ENCODE measurements around the gene OR56A1. TPM values are rescaled to one million over a fixed set of nuclear protein-coding genes. Genes with fewer than 3 reads are reported as not detected.
"Not testable (repeated sequence)": the region's sequence is repeated elsewhere in the genome, so short reads cannot be mapped to it uniquely, and the experiment has no call there.

Gene OR56A1, protein sequence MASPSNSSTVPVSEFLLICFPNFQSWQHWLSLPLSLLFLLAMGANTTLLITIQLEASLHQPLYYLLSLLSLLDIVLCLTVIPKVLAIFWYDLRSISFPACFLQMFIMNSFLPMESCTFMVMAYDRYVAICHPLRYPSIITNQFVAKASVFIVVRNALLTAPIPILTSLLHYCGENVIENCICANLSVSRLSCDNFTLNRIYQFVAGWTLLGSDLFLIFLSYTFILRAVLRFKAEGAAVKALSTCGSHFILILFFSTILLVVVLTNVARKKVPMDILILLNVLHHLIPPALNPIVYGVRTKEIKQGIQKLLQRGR
- polyA plus RNA-seq: 0.01 TPM
- long read RNA-seq, donor 1: 0 reads
- long read RNA-seq, donor 2: 0 reads
- long read RNA-seq, donor 3: 0 reads
- long read RNA-seq, donor 4: 0 reads
- long read RNA-seq, donor 5: 0 reads
- long read RNA-seq, donor 6: 0 reads
- long read RNA-seq, donor 7: 0 reads
- long read RNA-seq, donor 8: 0 reads
- long read RNA-seq, donor 9: 0 reads
- long read RNA-seq, donor 10: 0 reads
- long read RNA-seq, donor 11: 0 reads

DNA sequence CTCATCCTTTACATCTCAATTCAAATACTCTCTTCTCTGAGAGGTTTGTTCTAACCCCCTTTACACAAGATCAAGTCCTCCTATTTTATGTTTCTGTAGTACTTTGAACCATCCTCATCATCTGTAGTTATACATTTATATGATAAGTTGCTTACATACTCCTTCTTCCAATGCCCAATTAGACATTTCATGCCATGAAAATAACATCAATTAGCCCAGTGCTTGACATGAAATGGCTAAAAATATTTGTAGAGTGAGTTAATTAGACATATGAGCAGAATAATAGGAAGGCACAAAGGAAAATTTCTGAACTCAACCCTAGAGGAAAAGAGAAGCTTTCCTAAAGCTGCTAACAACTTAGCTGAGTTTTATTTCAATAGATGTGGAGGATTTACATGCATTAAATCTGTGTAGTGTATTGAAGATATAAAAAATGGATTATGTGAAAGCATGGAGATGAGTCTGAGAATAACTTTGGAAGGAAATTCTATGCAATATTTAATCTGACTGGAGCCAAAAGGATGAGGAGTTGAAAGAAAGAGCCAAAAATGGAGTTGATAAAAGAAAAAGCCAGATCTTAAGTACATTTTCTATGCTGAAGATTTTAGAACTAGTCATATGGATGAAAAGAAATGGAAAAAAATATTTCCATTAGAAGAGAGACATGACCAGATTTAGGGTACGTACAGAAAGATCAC is at the start of gene OR56A1:
Gene OR56A1, minus strand, starts transcription at position 51 of the 698 bp plus-strand sequence. CDS start 3,066 bp downstream, outside the sequence.
- no peak within 1 kb of the TSS for H3K4me3 ChIP-seq (ENCODE audit: low read length)
- no peaks in the 10 kb centered on the region for H3K4me1 ChIP-seq (ENCODE audit: control insufficient read depth, insufficient read depth, low read length)
- H3K27me3 ChIP-seq (ENCODE audit: control insufficient read depth, insufficient read depth, low read length): peaks cover 2% of the 10 kb centered on the region
- 71% methylated on average over 1 of the region's 1 CpG for whole genome bisulfite sequencing (ENCODE audit: insufficient coverage, low lambda C conversion rate)
- no peak within 1 kb of the TSS for H3K27ac ChIP-seq (ENCODE audit: low read length)
- H3K36me3 ChIP-seq (ENCODE audit: control insufficient read depth, insufficient read depth, low read length): no peaks in the 10 kb centered on the region
- DNase-seq: no peak
- no peaks in the 10 kb centered on the region for H3K9me3 ChIP-seq (ENCODE audit: control insufficient read depth, low read depth, low read length)

DNA sequence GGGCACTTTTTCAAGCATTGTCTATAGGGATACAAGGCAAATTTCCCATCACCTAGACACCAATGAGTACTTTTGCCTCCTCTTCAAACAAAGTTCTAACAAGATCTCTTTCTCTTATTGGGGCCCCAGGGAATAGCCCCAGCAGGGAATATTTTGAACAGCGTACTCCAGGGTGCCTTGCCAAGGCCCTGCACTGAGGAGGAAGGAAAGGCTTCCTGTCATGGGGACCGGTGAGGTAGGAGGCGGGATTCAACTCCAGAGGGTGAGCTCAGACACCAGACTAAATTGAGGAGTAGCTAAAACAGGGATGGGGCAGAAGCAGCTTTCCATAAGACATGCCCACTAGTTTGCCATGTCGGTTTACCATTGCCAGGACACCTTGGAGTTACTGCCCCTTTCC is 48.9 kb upstream of the OR56A1 start:
- Histone ChIP-seq H3K27me3 (ENCODE audit: control insufficient read depth, insufficient read depth, low read length) (no peaks in the 10 kb centered on the region), H3K4me3 (ENCODE audit: low read length) (no peak overlapping the region), H3K36me3 (ENCODE audit: control insufficient read depth, insufficient read depth, low read length) (no peaks in the 10 kb centered on the region), H3K4me1 (ENCODE audit: control insufficient read depth, insufficient read depth, low read length) (no peaks in the 10 kb centered on the region), H3K9me3 (ENCODE audit: control insufficient read depth, low read depth, low read length) (no peaks in the 10 kb centered on the region), H3K27ac (ENCODE audit: low read length) (no peak overlapping the region)
- WGBS (ENCODE audit: insufficient coverage, low lambda C conversion rate): no CpG with 5 or more reads among the region's 4 CpGs
- no peak for DNase-seq

DNA sequence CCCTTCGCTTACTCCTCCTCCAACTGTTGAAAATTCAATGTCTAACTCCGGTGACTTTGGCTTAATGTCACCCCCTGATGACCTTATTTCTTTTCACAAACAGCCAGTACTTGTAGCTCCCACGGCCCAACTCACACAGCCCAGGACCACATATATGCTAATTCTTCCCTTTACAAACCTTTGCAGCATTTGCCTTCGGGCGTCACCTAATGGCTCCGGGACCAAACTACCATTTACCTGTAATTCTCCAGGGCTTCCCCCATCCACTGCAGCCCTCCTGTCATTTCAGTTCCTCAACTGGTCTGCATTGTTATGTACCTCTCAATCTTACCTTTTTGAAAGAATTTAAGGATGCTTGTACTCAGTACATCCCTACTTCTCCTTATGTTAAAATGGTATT is 47.2 kb upstream of the OR56A1 start:
- Histone ChIP-seq H3K4me3 (ENCODE audit: low read length) (no peak overlapping the region), H3K27ac (ENCODE audit: low read length) (no peak overlapping the region)

DNA sequence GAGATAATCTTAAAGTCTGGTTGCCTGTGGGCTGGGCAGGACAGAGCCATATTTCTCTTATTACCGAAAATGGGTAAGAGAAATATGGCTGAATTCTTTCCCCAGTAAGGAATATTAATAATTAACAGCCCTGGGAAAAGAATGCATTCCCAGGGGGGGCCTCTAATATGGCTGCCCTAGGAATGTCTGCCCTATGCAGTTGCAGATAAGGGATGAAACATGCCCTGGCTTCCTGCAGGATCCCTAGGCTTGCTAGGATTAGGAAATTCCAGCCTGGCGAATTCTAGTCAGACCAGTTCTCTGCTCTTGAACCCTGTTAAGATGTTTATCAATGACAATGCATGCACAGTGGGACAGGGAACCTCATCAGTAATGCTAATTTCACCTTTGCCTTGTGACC is 45.9 kb upstream of the OR56A1 start:
- not testable (repeated sequence) for DNase-seq; H3K27ac ChIP-seq (ENCODE audit: low read length); H3K4me1 ChIP-seq (ENCODE audit: control insufficient read depth, insufficient read depth, low read length); H3K4me3 ChIP-seq (ENCODE audit: low read length); H3K27me3 ChIP-seq (ENCODE audit: control insufficient read depth, insufficient read depth, low read length); H3K36me3 ChIP-seq (ENCODE audit: control insufficient read depth, insufficient read depth, low read length); H3K9me3 ChIP-seq (ENCODE audit: control insufficient read depth, low read depth, low read length)
- WGBS (ENCODE audit: insufficient coverage, low lambda C conversion rate): no CpG with 5 or more reads among the region's 2 CpGs

More for the DNA sequence above, 47.2 kb upstream of the OR56A1 start:
- H3K4me1 ChIP-seq (ENCODE audit: control insufficient read depth, insufficient read depth, low read length): no peaks in the 10 kb centered on the region
- no peaks in the 10 kb centered on the region for H3K9me3 ChIP-seq (ENCODE audit: control insufficient read depth, low read depth, low read length)
- H3K36me3 ChIP-seq (ENCODE audit: control insufficient read depth, insufficient read depth, low read length): no peaks in the 10 kb centered on the region
- DNase-seq: no peak
- no peaks in the 10 kb centered on the region for H3K27me3 ChIP-seq (ENCODE audit: control insufficient read depth, insufficient read depth, low read length)
- WGBS (ENCODE audit: insufficient coverage, low lambda C conversion rate): 75% methylated on average over 3 of the region's 6 CpGs

DNA sequence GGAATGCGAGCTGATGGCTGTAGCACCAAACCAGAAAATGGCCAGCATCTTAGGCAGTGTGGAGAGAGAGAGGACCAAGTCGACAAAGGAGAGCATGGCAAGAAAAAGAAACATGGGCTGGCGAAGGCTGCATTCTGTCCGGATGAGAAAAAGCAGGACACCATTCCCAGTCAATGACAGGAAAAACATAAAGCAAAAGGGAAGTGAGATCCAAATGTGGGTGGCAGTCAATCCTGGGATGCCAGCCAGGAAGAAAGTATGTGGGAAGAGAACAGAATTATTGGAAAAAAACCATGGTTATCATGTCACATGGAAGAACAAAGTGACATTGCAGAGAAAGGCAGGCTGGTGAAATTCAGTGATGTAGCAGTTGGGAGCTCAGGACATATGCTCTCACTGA is 36.9 kb upstream of the OR56A1 start:
- H3K4me1 ChIP-seq (ENCODE audit: control insufficient read depth, insufficient read depth, low read length): no peaks in the 10 kb centered on the region
- H3K9me3 ChIP-seq (ENCODE audit: control insufficient read depth, low read depth, low read length): no peaks in the 10 kb centered on the region
- no peak for DNase-seq
- H3K27me3 ChIP-seq (ENCODE audit: control insufficient read depth, insufficient read depth, low read length): no peaks in the 10 kb centered on the region
- no peak overlapping the region for H3K27ac ChIP-seq (ENCODE audit: low read length)
- H3K4me3 ChIP-seq (ENCODE audit: low read length): no peak overlapping the region
- H3K36me3 ChIP-seq (ENCODE audit: control insufficient read depth, insufficient read depth, low read length): no peaks in the 10 kb centered on the region
- WGBS (ENCODE audit: insufficient coverage, low lambda C conversion rate): 90% methylated on average over 2 of the region's 4 CpGs

DNA sequence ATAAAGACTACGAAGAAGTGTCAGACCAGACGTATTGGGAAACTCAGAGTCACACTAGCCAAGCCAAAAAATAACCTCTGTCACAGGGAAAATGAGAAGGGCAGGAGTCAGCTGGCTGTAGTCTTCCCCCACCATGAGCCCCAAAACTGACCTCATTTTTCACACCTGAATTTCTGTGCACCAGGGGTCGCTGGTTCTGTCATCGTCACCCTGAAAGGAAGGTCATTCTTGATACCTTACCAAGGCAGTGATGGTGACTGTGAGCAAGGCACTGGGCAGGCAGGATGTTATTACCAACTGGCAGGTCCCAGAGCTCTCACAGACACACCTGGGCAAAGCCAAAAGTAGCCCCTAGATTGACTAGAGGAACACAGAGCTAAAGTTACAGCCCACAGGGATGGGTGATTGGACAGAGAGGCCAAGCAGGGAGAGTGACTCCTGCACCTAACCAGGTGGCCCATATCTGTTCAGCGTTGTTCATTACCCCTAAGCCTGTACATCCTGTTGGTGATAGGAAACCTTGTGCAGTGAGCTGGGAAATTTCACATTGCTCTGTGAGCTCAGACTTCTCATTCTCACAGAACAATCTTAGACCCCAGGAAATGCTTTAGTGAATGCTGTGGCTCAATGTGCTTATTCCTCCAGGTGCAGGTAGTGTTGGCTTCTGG is 32.3 kb upstream of the OR56A1 start:
- DNase-seq: no peak
- Histone ChIP-seq H3K4me3 (ENCODE audit: low read length) (no peak overlapping the region), H3K9me3 (ENCODE audit: control insufficient read depth, low read depth, low read length) (no peaks in the 10 kb centered on the region), H3K27ac (ENCODE audit: low read length) (no peak overlapping the region), H3K27me3 (ENCODE audit: control insufficient read depth, insufficient read depth, low read length) (no peaks in the 10 kb centered on the region), H3K36me3 (ENCODE audit: control insufficient read depth, insufficient read depth, low read length) (no peaks in the 10 kb centered on the region), H3K4me1 (ENCODE audit: control insufficient read depth, insufficient read depth, low read length) (no peaks in the 10 kb centered on the region)
- WGBS (ENCODE audit: insufficient coverage, low lambda C conversion rate): 30% methylated on average over 2 of the region's 5 CpGs

DNA sequence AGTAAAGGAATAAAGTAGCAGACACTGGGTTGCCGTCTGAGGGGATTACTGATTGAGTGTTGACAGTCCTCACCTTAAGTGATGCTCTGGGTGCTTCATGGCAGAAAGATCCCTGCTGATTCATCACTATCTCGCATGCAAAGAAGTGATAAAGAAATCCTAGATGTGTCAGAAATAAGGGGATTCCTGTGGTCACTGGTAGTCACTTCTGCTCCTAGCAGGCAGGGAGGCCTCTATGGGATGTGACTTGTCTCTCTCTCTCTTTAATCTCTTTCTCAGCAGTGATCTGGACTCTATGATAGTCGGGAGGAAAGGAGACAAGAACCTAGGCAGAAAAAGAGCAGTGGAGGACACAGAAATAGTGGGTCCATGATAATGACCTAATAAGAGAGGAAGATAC is 30.9 kb upstream of the OR56A1 start:
- no peaks in the 10 kb centered on the region for H3K9me3 ChIP-seq (ENCODE audit: control insufficient read depth, low read depth, low read length)
- no peak overlapping the region for H3K27ac ChIP-seq (ENCODE audit: low read length)
- DNase-seq: no peak
- no peaks in the 10 kb centered on the region for H3K4me1 ChIP-seq (ENCODE audit: control insufficient read depth, insufficient read depth, low read length)
- no peak overlapping the region for H3K4me3 ChIP-seq (ENCODE audit: low read length)
- H3K36me3 ChIP-seq (ENCODE audit: control insufficient read depth, insufficient read depth, low read length): no peaks in the 10 kb centered on the region
- no CpG with 5 or more reads among the region's 3 CpGs for WGBS (ENCODE audit: insufficient coverage, low lambda C conversion rate)
- no peaks in the 10 kb centered on the region for H3K27me3 ChIP-seq (ENCODE audit: control insufficient read depth, insufficient read depth, low read length)

DNA sequence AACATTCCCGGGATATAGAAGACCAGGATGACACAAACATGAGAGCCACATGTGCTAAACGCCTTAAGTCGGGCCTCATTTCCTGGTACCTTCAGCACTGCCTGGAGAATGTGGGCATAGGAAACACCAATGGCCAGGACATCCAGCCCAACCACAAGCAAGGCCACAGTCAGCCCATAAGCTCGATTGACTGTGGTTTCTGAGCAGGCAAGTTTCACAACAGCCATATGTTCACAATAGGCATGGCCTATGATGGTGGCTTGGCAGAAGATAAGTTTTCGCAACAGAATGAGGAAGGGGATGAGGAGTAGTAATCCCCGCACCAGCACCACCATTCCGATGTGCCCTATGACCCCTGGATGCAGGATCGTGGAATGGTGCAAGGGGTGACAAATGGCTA is 26.9 kb upstream of the OR56A1 start:
- DNase-seq: no peak
- no CpG with 5 or more reads among the region's 8 CpGs for WGBS (ENCODE audit: insufficient coverage, low lambda C conversion rate)
- Histone ChIP-seq H3K4me3 (ENCODE audit: low read length) (no peak overlapping the region), H3K27ac (ENCODE audit: low read length) (no peak overlapping the region), H3K27me3 (ENCODE audit: control insufficient read depth, insufficient read depth, low read length) (peaks cover 2% of the 10 kb centered on the region), H3K4me1 (ENCODE audit: control insufficient read depth, insufficient read depth, low read length) (no peaks in the 10 kb centered on the region), H3K9me3 (ENCODE audit: control insufficient read depth, low read depth, low read length) (no peaks in the 10 kb centered on the region), H3K36me3 (ENCODE audit: control insufficient read depth, insufficient read depth, low read length) (no peaks in the 10 kb centered on the region)

DNA sequence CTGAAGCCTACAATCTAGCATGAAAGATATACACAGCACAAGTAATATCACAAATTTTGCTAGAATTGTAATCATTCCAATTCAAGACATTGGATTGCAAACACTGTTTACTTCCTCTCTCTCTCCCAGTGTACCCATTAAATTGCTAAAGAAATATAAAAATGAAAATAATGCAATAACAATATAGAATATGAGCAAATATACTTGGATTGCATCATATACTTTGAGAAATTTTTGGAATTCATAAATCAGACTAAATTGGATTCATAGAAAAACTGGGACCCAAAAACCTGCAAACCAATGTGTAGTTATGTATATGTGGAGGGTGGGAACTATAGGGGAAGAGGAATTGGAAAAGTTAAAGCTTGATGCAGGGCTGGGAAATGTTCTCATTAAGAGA is 25.0 kb upstream of the OR56A1 start:
- Histone ChIP-seq H3K36me3 (ENCODE audit: control insufficient read depth, insufficient read depth, low read length) (no peaks in the 10 kb centered on the region), H3K27me3 (ENCODE audit: control insufficient read depth, insufficient read depth, low read length) (peaks cover 2% of the 10 kb centered on the region), H3K9me3 (ENCODE audit: control insufficient read depth, low read depth, low read length) (no peaks in the 10 kb centered on the region), H3K4me3 (ENCODE audit: low read length) (no peak overlapping the region), H3K27ac (ENCODE audit: low read length) (no peak overlapping the region), H3K4me1 (ENCODE audit: control insufficient read depth, insufficient read depth, low read length) (no peaks in the 10 kb centered on the region)
- DNase-seq: no peak

DNA sequence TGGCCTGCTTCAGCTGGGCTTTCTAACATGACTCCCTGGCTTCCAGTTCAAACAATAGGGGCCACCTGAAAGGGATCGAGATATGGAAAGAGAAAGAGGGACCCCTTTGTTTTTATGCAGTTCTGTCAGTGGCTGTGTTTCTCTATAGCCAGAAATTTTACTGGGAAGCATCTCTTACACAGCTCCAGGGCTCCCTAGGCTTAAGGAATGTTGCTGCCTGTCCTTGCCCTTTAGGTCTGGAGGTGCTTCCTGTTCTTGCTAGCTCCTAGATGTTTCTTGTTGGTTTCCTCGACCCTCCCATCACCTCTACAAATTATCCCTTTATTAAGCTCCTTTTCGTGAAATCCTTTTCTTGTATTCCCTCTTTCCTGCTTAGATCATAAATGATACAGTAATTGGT is 21.8 kb upstream of the OR56A1 start:
- Histone ChIP-seq H3K27ac (ENCODE audit: low read length) (no peak overlapping the region), H3K4me1 (ENCODE audit: control insufficient read depth, insufficient read depth, low read length) (no peaks in the 10 kb centered on the region), H3K4me3 (ENCODE audit: low read length) (no peak overlapping the region), H3K36me3 (ENCODE audit: control insufficient read depth, insufficient read depth, low read length) (no peaks in the 10 kb centered on the region), H3K9me3 (ENCODE audit: control insufficient read depth, low read depth, low read length) (no peaks in the 10 kb centered on the region), H3K27me3 (ENCODE audit: control insufficient read depth, insufficient read depth, low read length) (peaks cover 2% of the 10 kb centered on the region)
- 71% methylated on average over 2 of the region's 3 CpGs for WGBS (ENCODE audit: insufficient coverage, low lambda C conversion rate)
- DNase-seq: no peak
